Stimulated activated naive CD8-positive, alpha-beta T cell treated with anti-CD3 and anti-CD28 coated beads, Interleukin-15, Interleukin-2, amounts not matched to agents 100 ng/mL and 50 ng/mL, for 24 hours (primary cell): ENCODE measurements around the gene TMEM63C.
"Not testable (repeated sequence)": the region's sequence is repeated elsewhere in the genome, so short reads cannot be mapped to it uniquely, and the experiment has no call there.

Source experiments
- H3K27ac Mint-ChIP-seq: one replicate; pipeline ENCODE4 v1.8.0; 2021; ENCODE audit warnings: mild to moderate bottlenecking, mixed read lengths
- H3K27me3 Mint-ChIP-seq: one replicate; pipeline ENCODE4 v1.8.0; 2021; ENCODE audit warnings: mixed read lengths
- H3K36me3 Mint-ChIP-seq: one replicate; pipeline ENCODE4 v1.8.0; 2021; ENCODE audit warnings: low read depth, mixed read lengths
- H3K4me1 Mint-ChIP-seq: one replicate; pipeline ENCODE4 v1.8.0; 2021; ENCODE audit warnings: low read depth, mixed read lengths
- H3K4me3 Mint-ChIP-seq: one replicate; pipeline ENCODE4 v1.8.0; 2021; ENCODE audit warnings: mild to moderate bottlenecking, mixed read lengths
- H3K9me3 Mint-ChIP-seq: one replicate; pipeline ENCODE4 v1.8.0; 2021; ENCODE audit warnings: mixed read lengths

TMEM63C gene

GRCh38 chr14:77276295-77276935, 94.8 kb downstream of the TMEM63C start:
- no peak overlapping the region for H3K4me3 Mint-ChIP-seq
- H3K36me3 Mint-ChIP-seq = peaks cover 8% of the 10 kb centered on the region
- H3K9me3 Mint-ChIP-seq = no peaks in the 10 kb centered on the region
- no peaks in the 10 kb centered on the region for H3K4me1 Mint-ChIP-seq
- H3K27ac Mint-ChIP-seq = no peak overlapping the region
- H3K27me3 Mint-ChIP-seq = peaks cover 17% of the 10 kb centered on the region

DNA sequence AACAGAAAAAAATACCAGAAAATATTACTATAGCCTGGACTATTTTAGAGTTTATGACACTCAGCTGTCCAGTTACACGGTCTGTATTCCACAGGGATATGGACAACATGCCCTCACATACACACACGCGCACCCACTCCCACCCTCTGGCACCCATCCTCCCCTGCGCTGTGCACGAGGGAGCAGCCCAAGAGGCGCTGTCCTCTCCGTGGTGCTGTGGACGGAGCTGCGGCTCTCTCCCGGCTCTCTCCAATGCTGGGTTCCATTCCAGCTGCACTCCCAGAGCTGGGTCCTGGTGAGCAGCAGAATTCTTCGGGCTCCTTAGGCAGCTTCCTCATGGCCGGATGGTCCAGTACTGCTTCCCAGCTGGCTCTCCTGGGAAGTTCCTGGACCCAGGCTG, 95.4 kb downstream of the TMEM63C start:
- H3K9me3 Mint-ChIP-seq = no peaks in the 10 kb centered on the region
- H3K27ac Mint-ChIP-seq = no peak overlapping the region
- H3K36me3 Mint-ChIP-seq = peaks cover 8% of the 10 kb centered on the region
- H3K4me3 Mint-ChIP-seq = no peak overlapping the region
- H3K27me3 Mint-ChIP-seq = peaks cover 11% of the 10 kb centered on the region
- H3K4me1 Mint-ChIP-seq = no peaks in the 10 kb centered on the region

GRCh38 chr14:77278461-77279230, 97.0 kb downstream of the TMEM63C start:
- Mint-ChIP-seq H3K36me3 (peaks cover 10% of the 10 kb centered on the region), H3K27me3 (no peaks in the 10 kb centered on the region), H3K4me3 (no peak overlapping the region), H3K4me1 (no peaks in the 10 kb centered on the region), H3K9me3 (no peaks in the 10 kb centered on the region), H3K27ac (no peak overlapping the region)

GRCh38 chr14:77279719-77280118, 98.1 kb downstream of the TMEM63C start:
- no peaks in the 10 kb centered on the region for H3K9me3 Mint-ChIP-seq
- no peaks in the 10 kb centered on the region for H3K4me1 Mint-ChIP-seq
- peaks cover 20% of the 10 kb centered on the region for H3K36me3 Mint-ChIP-seq

GRCh38 chr14:77280921-77281320, 99.3 kb downstream of the TMEM63C start:
- not testable (repeated sequence) for H3K4me3 Mint-ChIP-seq, H3K9me3 Mint-ChIP-seq, H3K27me3 Mint-ChIP-seq, H3K4me1 Mint-ChIP-seq, H3K27ac Mint-ChIP-seq
- peaks cover 32% of the 10 kb centered on the region for H3K36me3 Mint-ChIP-seq

More at GRCh38 chr14:77279719-77280118, 98.1 kb downstream of the TMEM63C start:
- Mint-ChIP-seq H3K27me3 (no peaks in the 10 kb centered on the region), H3K27ac (no peak overlapping the region), H3K4me3 (no peak overlapping the region)

DNA sequence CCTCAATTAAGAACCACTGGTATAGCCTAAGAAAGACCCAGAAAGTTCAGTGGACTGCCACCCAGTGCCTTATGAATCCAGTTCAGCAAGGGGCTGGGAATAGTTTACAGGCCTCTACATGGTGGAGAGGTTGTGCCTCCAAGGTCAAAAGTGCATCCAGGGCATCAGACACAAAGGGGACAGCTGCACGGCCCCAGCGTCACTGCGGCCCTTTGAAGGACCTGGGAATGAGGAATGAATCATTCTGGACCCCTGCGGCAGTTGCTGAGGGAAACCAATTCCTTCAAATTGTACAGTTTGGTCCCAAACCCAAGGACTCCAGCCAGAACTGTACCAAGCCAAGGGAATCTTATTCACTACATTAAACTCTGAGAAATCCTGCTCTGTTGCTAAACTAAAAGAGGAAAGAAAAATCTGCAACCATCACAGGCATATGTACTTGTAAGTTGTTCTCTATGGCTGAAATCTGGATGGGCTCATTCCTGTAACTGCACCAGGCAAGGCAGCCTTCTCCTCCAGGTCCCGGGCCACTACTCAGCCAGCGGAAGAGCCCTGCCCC, 100.3 kb downstream of the TMEM63C start:
- Mint-ChIP-seq H3K27ac (no peak overlapping the region), H3K4me1 (no peaks in the 10 kb centered on the region), H3K9me3 (no peaks in the 10 kb centered on the region)

DNA sequence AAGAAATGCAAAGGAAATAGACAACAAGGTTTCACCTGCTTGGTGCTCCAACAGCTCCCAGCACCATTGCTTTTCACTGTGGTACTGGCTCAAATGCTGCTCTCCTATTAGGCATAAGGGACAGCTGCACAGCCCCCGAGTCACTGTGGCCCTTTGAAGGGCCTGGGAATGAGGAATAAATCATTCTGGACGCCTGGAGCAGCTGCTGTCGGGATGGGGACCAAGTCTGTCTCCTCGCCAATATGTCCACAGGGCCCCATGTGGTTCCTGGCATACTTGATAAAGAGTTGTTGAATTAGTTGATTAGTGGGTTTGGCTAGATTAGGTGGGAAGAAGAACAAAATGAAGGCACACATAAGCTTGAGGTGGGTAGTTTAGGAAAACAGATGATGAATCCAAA, 102.5 kb downstream of the TMEM63C start:
- Mint-ChIP-seq H3K4me3 (no peak overlapping the region), H3K9me3 (no peaks in the 10 kb centered on the region), H3K36me3 (peaks cover 40% of the 10 kb centered on the region), H3K4me1 (no peaks in the 10 kb centered on the region), H3K27me3 (no peaks in the 10 kb centered on the region), H3K27ac (no peak overlapping the region)

More for the DNA sequence above, 100.3 kb downstream of the TMEM63C start:
- Mint-ChIP-seq H3K36me3 (peaks cover 36% of the 10 kb centered on the region), H3K4me3 (no peak overlapping the region), H3K27me3 (no peaks in the 10 kb centered on the region)

GRCh38 chr14:77284466-77284865, 102.9 kb downstream of the TMEM63C start:
- no peaks in the 10 kb centered on the region for H3K9me3 Mint-ChIP-seq

DNA sequence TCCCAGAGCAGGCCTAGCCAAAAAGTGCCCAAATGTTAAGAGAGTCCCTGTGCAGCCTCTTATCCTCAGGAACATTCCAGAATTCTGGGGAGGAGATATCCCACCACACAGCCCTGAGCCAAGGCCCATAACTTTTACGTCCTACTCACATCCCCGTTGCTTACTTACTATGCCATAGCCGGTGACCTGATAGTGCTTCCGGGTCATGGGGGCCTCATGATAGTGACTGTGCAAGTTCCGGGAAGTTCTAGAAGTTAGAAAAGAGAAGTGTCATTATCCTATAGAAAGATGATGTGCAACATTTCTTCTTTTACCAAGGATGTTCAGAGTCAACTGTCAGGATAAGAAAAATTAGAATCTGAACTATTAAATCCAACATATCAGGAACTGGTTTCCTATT, 105.0 kb downstream of the TMEM63C start:
- H3K27ac Mint-ChIP-seq = no peak overlapping the region
- no peaks in the 10 kb centered on the region for H3K4me1 Mint-ChIP-seq
- no peaks in the 10 kb centered on the region for H3K27me3 Mint-ChIP-seq
- peaks cover 33% of the 10 kb centered on the region for H3K36me3 Mint-ChIP-seq
- no peaks in the 10 kb centered on the region for H3K9me3 Mint-ChIP-seq
- H3K4me3 Mint-ChIP-seq = no peak overlapping the region

More at GRCh38 chr14:77284466-77284865, 102.9 kb downstream of the TMEM63C start:
- Mint-ChIP-seq H3K4me1 (no peaks in the 10 kb centered on the region), H3K4me3 (no peak overlapping the region), H3K36me3 (peaks cover 36% of the 10 kb centered on the region), H3K27me3 (no peaks in the 10 kb centered on the region), H3K27ac (no peak overlapping the region)

GRCh38 chr14:77290705-77291104, 109.1 kb downstream of the TMEM63C start:
- Mint-ChIP-seq H3K27ac (no peak overlapping the region), H3K4me1 (no peaks in the 10 kb centered on the region), H3K27me3 (no peaks in the 10 kb centered on the region), H3K36me3 (peaks cover 16% of the 10 kb centered on the region), H3K9me3 (no peaks in the 10 kb centered on the region), H3K4me3 (no peak overlapping the region)

DNA sequence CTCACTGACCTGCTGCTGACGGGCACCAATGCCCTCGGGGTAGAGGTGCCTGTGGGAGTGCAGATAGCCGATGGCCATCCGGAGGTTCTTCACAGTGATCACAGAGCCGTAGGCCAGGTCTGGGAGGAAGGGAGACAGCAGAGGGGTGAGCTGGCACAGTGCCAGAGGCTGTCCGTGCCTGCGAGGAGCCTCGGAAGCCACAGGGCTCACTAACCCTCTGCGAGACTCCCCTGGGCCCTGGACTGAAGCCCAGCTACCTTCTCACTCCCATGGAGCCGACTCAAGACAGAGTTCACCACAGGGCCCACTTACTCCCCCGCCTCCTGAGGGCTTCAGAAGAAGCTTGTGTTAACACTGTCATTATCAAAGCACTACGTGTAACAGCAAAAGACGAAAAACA, 114.6 kb downstream of the TMEM63C start:
- no peaks in the 10 kb centered on the region for H3K9me3 Mint-ChIP-seq
- H3K4me3 Mint-ChIP-seq = no peak overlapping the region
- peaks cover 17% of the 10 kb centered on the region for H3K36me3 Mint-ChIP-seq
- no peak overlapping the region for H3K27ac Mint-ChIP-seq
- H3K4me1 Mint-ChIP-seq = no peaks in the 10 kb centered on the region
- H3K27me3 Mint-ChIP-seq = no peaks in the 10 kb centered on the region

DNA sequence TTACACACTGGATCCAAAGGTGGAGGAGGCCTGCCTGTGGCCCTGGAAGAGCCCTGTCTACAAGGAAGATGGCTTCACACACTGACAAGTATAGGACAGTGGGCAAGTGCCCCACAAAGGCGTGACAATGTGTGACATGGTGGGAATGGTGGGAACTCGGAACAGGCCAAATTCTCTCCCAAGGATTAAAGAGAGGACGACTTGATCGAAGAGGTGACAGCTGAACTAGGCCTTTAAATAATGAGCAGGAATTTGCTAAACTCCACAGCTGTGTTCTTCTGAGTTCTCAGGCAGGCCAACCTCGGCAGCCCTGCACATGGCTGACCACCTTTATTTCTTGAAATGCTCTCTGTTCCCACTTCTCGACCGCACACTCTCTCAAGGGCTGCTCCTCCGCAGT, 115.3 kb downstream of the TMEM63C start:
- no peak overlapping the region for H3K27ac Mint-ChIP-seq
- no peaks in the 10 kb centered on the region for H3K9me3 Mint-ChIP-seq
- no peak overlapping the region for H3K4me3 Mint-ChIP-seq
- H3K36me3 Mint-ChIP-seq = peaks cover 17% of the 10 kb centered on the region
- H3K4me1 Mint-ChIP-seq = no peaks in the 10 kb centered on the region
- no peaks in the 10 kb centered on the region for H3K27me3 Mint-ChIP-seq

- Mint-ChIP-seq H3K27ac (no peak overlapping the region), H3K4me1 (peaks cover 24% of the 10 kb centered on the region), H3K36me3 (peaks cover 19% of the 10 kb centered on the region), H3K27me3 (no peaks in the 10 kb centered on the region), H3K9me3 (no peaks in the 10 kb centered on the region), H3K4me3 (no peak overlapping the region)
Measured at GRCh38 chr14:77299771-77300170, 118.2 kb downstream of the TMEM63C start.

DNA sequence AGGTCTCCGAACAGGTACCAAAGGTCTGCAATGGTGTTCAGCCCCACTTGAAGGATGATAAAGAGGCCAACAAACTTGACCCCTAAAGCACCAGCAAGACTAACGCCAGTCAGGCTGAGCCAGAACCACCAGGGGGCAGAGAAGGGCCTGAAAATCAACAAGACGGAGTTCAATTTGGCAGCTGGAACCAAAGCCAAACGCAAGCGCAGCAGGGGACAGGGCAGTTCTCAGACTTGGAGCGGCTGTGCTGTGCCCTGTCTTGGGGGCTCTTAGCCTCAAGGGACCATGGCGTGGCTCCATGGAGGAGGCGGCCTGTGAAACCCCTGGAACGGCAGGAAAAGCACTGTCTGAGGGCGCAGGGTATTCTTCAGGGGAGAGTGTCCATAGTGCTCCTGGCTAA, 119.5 kb downstream of the TMEM63C start:
- H3K27ac Mint-ChIP-seq = no peak overlapping the region
- no peaks in the 10 kb centered on the region for H3K9me3 Mint-ChIP-seq
- H3K36me3 Mint-ChIP-seq = peaks cover 17% of the 10 kb centered on the region
- no peaks in the 10 kb centered on the region for H3K27me3 Mint-ChIP-seq
- no peak overlapping the region for H3K4me3 Mint-ChIP-seq
- peaks cover 24% of the 10 kb centered on the region for H3K4me1 Mint-ChIP-seq

DNA sequence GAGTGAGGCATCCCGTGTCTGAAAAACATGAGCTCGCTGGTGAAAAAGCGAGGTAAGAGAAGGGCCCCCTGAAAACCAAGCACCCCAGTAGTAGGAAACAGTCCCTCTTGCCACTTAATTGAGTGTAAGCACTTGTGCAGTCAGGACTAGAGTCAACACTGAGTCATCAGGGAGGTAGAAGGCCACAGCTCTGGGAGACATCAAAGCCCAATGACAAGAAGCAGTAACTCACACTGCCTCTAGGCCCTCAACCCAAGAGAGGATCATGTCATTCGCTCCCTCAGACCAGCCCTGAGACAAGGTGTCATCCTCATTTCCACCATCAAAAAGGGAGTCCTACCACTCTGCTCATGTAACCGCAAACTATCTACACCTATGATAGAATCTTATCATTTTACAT, 121.3 kb downstream of the TMEM63C start:
- Mint-ChIP-seq H3K36me3 (peaks cover 13% of the 10 kb centered on the region), H3K4me3 (no peak overlapping the region), H3K4me1 (peaks cover 37% of the 10 kb centered on the region), H3K27me3 (no peaks in the 10 kb centered on the region), H3K9me3 (no peaks in the 10 kb centered on the region), H3K27ac (peak overlapping the region; percentile 85)
